Measurements from ENCODE around the gene RAD50.

Gene RAD50

DNA sequence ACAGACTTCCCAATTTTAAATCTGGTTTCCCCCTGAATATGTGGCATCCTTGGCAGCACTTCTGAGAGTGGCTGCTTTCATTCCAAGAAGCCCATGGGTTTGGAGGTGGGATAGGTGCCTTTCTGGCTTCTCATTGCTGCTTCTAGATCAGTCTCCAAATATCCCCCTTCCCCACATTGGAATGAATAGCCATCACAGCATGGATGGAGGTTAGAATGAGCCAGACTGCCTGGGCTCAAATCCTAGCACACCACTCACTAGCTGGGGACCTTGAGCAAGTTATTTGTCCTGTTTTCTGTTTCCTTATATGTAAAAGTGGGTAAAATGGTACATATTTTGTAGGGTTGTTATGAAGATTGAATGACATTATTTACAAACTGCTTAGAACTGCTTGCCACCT lies 87.4 kb downstream of the RAD50 start:
- peaks cover 17% of the 10 kb centered on the region for H3K9me3 Mint-ChIP-seq
- H3K36me3 Mint-ChIP-seq (ENCODE audit: low read depth), result peaks cover 27% of the 10 kb centered on the region
- TF ChIP-seq, protein P1, sequence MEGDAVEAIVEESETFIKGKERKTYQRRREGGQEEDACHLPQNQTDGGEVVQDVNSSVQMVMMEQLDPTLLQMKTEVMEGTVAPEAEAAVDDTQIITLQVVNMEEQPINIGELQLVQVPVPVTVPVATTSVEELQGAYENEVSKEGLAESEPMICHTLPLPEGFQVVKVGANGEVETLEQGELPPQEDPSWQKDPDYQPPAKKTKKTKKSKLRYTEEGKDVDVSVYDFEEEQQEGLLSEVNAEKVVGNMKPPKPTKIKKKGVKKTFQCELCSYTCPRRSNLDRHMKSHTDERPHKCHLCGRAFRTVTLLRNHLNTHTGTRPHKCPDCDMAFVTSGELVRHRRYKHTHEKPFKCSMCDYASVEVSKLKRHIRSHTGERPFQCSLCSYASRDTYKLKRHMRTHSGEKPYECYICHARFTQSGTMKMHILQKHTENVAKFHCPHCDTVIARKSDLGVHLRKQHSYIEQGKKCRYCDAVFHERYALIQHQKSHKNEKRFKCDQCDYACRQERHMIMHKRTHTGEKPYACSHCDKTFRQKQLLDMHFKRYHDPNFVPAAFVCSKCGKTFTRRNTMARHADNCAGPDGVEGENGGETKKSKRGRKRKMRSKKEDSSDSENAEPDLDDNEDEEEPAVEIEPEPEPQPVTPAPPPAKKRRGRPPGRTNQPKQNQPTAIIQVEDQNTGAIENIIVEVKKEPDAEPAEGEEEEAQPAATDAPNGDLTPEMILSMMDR (IDR thresholded peaks at IDR 0.05), result no peak
- no peak overlapping the region for H3K27ac Mint-ChIP-seq
- DNase-seq, result no peak
- no peak overlapping the region for H3K4me3 Mint-ChIP-seq
- no peaks in the 10 kb centered on the region for H3K4me1 Mint-ChIP-seq
- peaks cover 5% of the 10 kb centered on the region for H3K27me3 Mint-ChIP-seq (ENCODE audit: low read depth, poor library complexity)

DNA sequence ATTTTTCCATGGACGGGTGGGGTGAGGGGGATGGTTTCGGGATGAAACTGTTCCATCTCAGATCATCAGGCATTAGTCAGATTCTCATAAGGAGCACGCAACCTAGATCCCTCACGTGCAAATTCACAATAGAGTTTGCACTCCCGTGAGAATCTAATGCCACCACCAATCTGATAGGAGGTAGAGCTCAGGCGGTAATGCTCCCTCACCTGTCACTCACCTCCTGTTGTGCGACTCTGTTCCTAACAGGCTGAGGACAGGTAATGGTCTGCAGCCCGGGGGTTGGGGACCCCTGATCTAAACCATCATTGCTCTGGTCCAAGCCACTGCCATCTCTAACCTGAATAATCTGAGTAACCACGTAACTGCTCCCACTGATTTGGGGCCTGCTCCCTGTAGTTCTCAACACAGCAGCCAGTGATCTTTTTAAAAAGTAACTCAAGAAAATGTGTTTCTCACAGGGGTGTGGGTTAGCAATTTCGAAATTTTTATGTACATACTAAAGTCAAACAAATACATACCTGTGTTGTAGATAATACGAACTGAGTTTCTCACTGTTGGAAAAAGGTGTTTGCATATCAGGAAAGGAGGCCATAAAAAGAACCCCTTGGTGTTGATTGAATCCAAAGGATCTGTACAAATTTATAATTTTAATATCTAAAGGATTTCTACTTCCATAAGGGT lies 89.9 kb downstream of the RAD50 start:
- TF ChIP-seq, protein P1 (IDR thresholded peaks at IDR 0.05), result no peak
- H3K27ac Mint-ChIP-seq, result no peak overlapping the region
- peaks cover 29% of the 10 kb centered on the region for H3K9me3 Mint-ChIP-seq
- no peak overlapping the region for H3K4me3 Mint-ChIP-seq
- no peaks in the 10 kb centered on the region for H3K4me1 Mint-ChIP-seq
- peaks cover 17% of the 10 kb centered on the region for H3K27me3 Mint-ChIP-seq (ENCODE audit: low read depth, poor library complexity)
- DNase-seq, result no peak
- peaks cover 26% of the 10 kb centered on the region for H3K36me3 Mint-ChIP-seq (ENCODE audit: low read depth)

DNA sequence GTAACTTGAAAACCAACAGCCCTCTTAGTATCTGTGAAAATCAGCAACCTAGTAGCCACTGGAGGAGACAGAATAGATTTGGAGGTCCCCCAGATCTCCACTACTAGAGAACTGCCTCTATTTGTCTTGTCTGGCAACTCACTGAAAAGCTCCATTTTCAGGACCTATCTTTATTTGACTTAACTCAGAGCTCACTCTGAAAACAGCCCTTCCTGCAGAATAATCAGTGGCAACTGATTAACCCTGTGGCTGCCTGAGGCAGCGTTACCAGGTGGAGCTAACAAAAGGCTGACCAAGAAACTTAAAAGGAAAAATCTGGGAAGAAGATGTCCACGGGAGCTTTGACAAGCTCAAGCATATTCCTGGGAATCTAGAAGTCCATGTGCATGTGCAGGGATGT lies 90.7 kb downstream of the RAD50 start:
- H3K27me3 Mint-ChIP-seq (ENCODE audit: low read depth, poor library complexity), result peaks cover 21% of the 10 kb centered on the region

DNA sequence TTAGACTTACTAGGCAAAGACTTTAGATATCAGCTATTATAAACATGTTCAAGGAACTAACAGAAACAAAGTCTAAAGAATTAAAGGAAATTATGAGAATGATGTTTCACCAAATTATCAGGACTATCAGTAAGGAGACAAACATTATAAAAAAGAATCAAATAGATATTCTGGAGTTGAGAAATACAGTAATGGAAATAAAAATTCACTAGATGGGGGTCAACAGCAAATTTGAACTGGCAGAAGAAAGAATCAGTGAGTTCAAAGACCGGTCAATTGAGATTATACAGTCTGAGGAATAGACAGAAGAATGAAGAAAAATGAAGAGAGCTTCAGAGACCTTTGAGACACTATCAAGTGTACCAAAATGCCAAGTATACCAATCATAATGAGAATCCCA lies 91.6 kb downstream of the RAD50 start:
- Mint-ChIP-seq H3K36me3 (ENCODE audit: low read depth) (peaks cover 10% of the 10 kb centered on the region), H3K27ac (no peak overlapping the region), H3K27me3 (ENCODE audit: low read depth, poor library complexity) (peaks cover 24% of the 10 kb centered on the region), H3K4me3 (no peak overlapping the region), H3K9me3 (peaks cover 29% of the 10 kb centered on the region), H3K4me1 (no peaks in the 10 kb centered on the region)
- TF ChIP-seq, protein P1 (IDR thresholded peaks at IDR 0.05), result no peak
- no peak for DNase-seq

More for the DNA sequence above, 90.7 kb downstream of the RAD50 start:
- Mint-ChIP-seq H3K27ac (no peak overlapping the region), H3K4me3 (no peak overlapping the region), H3K9me3 (peaks cover 29% of the 10 kb centered on the region), H3K4me1 (no peaks in the 10 kb centered on the region), H3K36me3 (ENCODE audit: low read depth) (peaks cover 18% of the 10 kb centered on the region)
- DNase-seq, result no peak
- TF ChIP-seq, protein P1 (IDR thresholded peaks at IDR 0.05), result no peak

DNA sequence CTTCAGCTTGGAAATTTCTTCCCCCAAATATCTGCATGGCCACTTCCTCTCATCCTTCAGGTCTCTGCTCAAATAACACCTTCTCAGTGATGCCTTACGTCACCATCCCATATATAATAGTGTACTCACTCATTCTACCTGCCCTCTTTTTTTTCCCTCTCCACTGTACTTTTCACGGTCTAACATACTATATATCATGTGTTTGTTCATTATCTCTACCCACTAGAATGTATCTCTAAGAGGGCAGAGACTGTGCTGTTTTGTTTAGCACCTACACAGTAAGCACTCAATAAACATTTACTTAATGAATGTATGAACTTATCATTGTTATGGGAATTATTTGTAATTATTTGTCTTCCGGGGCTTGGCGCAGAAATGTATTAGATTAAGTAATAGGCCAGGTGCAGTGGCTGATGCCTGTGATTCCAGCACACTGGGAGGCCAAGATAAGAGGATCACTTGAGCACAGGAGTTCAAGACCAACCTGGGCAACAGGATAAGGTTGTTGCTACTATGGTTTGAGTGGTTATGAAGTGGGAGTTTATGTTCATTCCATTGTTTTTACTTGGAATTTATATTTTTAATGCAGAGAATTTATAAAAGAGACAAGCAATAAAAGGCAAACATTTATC lies 95.2 kb downstream of the RAD50 start:
- TF ChIP-seq, protein P1 (IDR thresholded peaks at IDR 0.05), result no peak
- Mint-ChIP-seq H3K4me1 (no peaks in the 10 kb centered on the region), H3K36me3 (ENCODE audit: low read depth) (peaks cover 9% of the 10 kb centered on the region), H3K4me3 (no peak overlapping the region), H3K27me3 (ENCODE audit: low read depth, poor library complexity) (peaks cover 57% of the 10 kb centered on the region), H3K27ac (no peak overlapping the region), H3K9me3 (peaks cover 40% of the 10 kb centered on the region)
- DNase-seq, result no peak

DNA sequence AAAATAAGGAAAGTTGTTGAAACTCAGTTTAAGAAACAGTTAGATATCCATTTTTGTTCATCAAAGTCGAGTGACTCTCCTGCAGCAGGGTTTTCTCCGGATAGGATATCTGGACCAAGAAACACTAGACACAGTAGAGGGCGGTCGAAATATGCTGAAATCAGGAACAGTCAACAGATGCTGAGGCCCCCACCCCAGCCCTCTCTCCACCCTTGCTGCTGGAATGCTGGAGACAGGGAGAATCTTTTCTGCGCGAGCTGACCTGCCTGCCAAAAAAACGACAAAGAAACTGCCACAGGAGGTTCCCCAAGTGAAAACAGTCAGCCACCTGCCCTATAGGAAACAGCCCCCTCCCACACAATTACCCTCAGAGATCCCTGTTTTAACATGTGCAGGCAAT lies 96.9 kb downstream of the RAD50 start:
- H3K27me3 Mint-ChIP-seq (ENCODE audit: low read depth, poor library complexity), result peaks cover 60% of the 10 kb centered on the region
- no peak overlapping the region for H3K4me3 Mint-ChIP-seq
- H3K4me1 Mint-ChIP-seq, result no peaks in the 10 kb centered on the region
- DNase-seq, result no peak
- TF ChIP-seq, protein P1 (IDR thresholded peaks at IDR 0.05), result no peak
- no peak overlapping the region for H3K27ac Mint-ChIP-seq
- H3K36me3 Mint-ChIP-seq (ENCODE audit: low read depth), result no peaks in the 10 kb centered on the region
- peaks cover 26% of the 10 kb centered on the region for H3K9me3 Mint-ChIP-seq

Data from nephron progenitor cell (in vitro differentiated cells).